ENCODE data around the gene AMN.

AMN gene

DNA sequence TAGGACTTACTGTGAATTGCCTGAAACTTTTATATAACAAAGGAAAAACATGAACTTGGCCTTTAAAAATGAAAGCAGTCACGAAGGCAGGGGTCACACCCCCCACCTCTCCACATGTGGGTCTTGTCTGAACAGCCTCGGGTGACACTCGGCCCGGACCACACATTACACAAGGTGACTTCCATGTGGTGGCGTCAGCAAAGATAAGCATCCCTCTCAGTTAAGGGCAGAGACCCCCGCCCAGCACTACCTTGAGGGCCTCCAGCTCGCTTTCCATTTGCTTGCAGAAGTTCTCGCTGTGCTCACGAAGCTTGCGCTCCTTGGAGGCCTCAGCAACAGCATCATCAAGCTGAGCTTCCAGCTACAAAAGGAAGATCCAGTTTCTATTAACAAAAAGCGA is 47.4 kb downstream of the AMN start:
- no peak for DNase-seq (ENCODE audit: low spot score)
- H3K27ac ChIP-seq, result no peak overlapping the region
- TF ChIP-seq, protein P1, sequence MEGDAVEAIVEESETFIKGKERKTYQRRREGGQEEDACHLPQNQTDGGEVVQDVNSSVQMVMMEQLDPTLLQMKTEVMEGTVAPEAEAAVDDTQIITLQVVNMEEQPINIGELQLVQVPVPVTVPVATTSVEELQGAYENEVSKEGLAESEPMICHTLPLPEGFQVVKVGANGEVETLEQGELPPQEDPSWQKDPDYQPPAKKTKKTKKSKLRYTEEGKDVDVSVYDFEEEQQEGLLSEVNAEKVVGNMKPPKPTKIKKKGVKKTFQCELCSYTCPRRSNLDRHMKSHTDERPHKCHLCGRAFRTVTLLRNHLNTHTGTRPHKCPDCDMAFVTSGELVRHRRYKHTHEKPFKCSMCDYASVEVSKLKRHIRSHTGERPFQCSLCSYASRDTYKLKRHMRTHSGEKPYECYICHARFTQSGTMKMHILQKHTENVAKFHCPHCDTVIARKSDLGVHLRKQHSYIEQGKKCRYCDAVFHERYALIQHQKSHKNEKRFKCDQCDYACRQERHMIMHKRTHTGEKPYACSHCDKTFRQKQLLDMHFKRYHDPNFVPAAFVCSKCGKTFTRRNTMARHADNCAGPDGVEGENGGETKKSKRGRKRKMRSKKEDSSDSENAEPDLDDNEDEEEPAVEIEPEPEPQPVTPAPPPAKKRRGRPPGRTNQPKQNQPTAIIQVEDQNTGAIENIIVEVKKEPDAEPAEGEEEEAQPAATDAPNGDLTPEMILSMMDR (IDR thresholded peaks at IDR 0.05), result no peak
- H3K4me3 ChIP-seq, result no peak overlapping the region

DNA sequence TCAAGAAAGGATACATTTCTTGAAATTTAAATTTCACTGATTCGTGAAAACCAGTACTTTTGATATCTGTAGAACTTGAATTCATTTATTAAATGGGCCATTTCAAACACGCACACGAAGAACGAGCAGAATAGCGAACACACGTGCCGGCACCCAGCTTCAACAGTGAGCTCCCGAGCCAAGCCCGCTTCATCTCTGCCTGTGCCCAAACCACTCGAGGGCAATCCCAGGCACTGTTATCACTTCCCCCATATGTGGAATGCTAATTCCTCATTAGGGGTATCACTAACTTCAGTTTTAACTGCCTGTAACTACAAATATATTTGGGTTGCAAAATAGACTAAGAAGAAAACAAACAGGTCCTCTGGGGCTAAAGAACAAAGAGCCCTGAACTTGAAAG is 48.0 kb downstream of the AMN start:
- Histone ChIP-seq H3K4me3 (no peak overlapping the region), H3K27ac (no peak overlapping the region)
- DNase-seq (ENCODE audit: low spot score), result no peak
- TF ChIP-seq, protein P1 (IDR thresholded peaks at IDR 0.05), result no peak

DNA sequence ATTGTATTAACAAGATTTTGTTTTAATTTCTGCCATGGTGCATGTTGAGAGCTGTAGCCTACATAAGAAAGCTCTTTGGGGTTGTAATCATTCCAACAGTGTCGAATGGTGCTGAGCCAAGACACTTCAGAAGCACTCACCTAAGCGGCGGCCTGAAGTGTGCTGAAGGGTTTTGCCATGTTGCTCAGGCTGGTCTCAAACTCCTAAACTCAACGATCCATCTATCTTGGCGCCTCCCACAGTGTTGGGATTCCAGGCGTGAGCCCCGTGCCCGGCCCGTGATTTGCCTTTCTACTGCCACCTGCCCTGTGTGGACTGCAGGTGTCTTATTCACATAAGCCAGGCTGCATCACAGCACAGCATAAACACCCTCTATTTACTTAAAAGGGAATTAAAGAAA is 48.9 kb downstream of the AMN start:
- Histone ChIP-seq H3K4me3 (no peak overlapping the region), H3K27ac (no peak overlapping the region)
- DNase-seq (ENCODE audit: low spot score), result no peak
- TF ChIP-seq, protein P1 (IDR thresholded peaks at IDR 0.05), result no peak

DNA sequence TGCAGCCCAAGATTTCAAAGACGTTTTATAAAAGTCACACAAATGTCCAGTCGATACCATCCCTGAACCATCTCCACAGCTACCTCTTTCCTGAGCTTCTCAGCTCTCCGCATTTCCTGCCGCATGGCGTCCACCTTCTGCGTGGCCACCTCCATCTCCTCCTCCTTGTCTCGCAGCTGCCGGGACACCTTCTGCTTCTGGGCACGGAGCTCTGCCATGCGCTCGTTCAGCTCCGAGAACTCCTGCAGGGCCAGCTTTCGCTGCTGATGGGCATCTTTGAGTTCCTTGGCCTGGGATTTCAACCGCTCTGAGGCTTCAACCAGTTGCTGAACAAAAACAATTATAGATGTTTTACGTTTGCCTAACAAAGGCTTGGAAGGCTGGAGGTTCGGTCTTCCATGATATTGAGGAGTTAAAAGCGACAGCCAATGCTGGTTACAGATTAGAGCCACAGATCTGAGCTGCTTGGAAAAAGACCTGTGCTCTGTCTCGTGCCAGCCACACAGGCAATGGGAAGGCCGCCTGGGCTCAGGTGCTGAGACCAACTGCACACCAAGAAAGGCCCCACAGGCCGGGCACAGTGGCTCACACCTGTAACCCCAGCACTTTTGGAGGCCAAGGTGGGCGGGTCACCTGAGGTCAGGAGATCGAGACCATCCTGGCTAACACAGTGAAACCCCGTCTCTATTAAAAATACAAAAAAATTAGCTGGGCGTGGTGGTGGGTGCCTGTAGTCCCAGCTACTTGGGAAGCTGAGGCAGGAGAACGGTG is 49.6 kb downstream of the AMN start:
- Histone ChIP-seq H3K27ac (no peak overlapping the region), H3K4me3 (no peak overlapping the region)
- TF ChIP-seq, protein P1 (IDR thresholded peaks at IDR 0.05), result no peak
- no peak for DNase-seq (ENCODE audit: low spot score)

DNA sequence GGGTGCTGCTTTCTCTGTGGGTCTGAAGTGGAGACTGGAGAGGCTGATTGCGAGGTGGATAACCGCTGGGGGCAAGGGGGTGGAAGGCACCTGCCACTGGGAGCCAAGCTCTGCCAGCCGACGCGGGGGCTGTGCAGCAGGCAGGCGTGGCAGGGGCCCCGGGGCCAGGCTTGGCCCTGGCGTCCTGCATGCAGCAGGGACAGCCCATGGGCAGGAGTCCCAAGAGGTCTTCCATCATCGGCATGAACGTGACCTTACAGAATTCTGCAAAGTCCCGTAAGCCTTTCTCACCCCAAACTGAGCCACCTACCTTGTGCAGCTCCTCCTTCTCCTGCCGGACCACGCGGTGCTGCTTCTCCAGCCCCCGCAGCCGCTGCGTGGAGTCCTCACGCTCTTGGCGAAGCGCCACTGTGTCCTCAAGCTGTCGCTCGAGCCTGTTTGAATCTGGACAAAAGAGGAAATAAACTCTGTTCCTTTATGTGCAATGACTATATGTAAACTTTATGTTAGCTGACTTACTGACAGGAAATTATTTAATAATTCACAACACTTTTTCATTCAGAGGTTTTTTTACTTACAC is 51.3 kb downstream of the AMN start:
- H3K4me3 ChIP-seq, result no peak overlapping the region
- DNase-seq (ENCODE audit: low spot score), result no peak
- TF ChIP-seq, protein P1 (IDR thresholded peaks at IDR 0.05), result no peak

DNA sequence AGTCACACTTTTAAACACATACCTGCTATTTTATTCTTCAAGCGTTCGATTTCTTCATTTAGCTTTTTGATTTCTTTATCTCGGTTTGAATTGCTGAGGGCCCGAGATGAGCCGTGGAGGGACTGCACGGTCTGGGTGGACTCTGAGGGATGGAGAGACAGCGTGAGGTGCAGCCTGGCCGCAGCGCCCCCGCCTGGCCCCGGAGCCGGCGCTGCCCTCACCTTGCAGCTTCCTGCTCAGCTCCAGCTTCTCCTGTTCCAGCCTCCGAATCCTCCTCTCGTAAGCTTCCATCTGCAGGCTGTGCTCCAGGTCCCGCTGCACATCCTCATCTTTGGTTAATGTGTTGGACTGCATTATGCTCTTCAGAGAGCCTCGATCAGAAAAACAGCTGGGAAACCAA is 53.2 kb downstream of the AMN start:
- no peak overlapping the region for H3K4me3 ChIP-seq
- H3K27ac ChIP-seq, result no peak overlapping the region
- DNase-seq (ENCODE audit: low spot score), result no peak
- TF ChIP-seq, protein P1 (IDR thresholded peaks at IDR 0.05), result no peak

More for the DNA sequence above, 51.3 kb downstream of the AMN start:
- H3K27ac ChIP-seq, result no peak overlapping the region

DNA sequence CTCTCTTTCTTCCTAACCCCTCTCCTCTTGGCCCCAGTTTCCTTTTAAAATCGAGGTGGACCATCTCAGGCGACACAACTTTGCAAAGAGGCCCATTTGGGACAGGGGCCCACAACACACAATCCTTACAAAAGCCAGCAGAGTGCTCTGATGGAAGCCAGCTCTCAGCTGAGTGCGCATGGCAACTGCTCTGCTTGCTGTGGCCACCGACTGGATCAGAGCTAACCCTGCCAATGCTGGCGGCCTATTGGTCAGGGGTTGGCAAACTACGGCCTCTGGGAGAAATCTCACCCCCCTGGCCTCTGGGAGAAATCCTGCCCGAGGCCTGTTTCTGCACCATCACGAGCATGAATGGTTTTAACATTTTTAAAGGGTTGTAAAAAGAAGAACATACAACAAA is 55.0 kb downstream of the AMN start:
- TF ChIP-seq, protein P1 (IDR thresholded peaks at IDR 0.05), result no peak
- DNase-seq (ENCODE audit: low spot score), result no peak
- Histone ChIP-seq H3K27ac (no peak overlapping the region), H3K4me3 (no peak overlapping the region)
